Renal cortex interstitium (tissue), 15 donors: ENCODE results near the gene CD200R1L. TPM values are rescaled to one million over a fixed set of nuclear protein-coding genes. Genes with fewer than 3 reads are reported as not detected.
"Not testable (repeated sequence)": the region's sequence is repeated elsewhere in the genome, so short reads cannot be mapped to it uniquely, and the experiment has no call there.

Experiments used
- DNase-seq, 11 donors: peaks; one replicate each; pipeline ENCODE4 v3.0.0-alpha.2; 2013; ENCODE audit warnings: low read depth in 9 of 11, low spot score in 4 of 11; ENCODE audit errors: extremely low read depth in 1 of 11
- long read RNA-seq, 16 experiments: transcript quantifications; one replicate each; lab custom pipeline, GENCODE V29; 2026
- polyA plus RNA-seq, 3 donors: library from polyadenylated mRNA; unstranded; fragments of 120-200 nt; gene quantifications; one replicate each; pipeline ENCODE4 v1.2.1, GENCODE V29; 2013; ENCODE audit not compliant: insufficient read length in 3 of 3

The CD200R1L gene
- not detected for polyA plus RNA-seq
- long read RNA-seq, donor 1, result 0 reads
- long read RNA-seq, donor 2, result 0 reads
- long read RNA-seq, donor 3, result 0 reads
- long read RNA-seq, donor 4, result 0 reads
- long read RNA-seq, donor 5, result 0 reads
- long read RNA-seq, donor 6, result 0 reads
- long read RNA-seq, donor 7, result 0 reads
- long read RNA-seq, donor 8, result 0 reads
- long read RNA-seq, donor 9, result 0 reads
- long read RNA-seq, donor 10, result 0 reads
- long read RNA-seq, donor 11, result 0 reads
- long read RNA-seq, donor 12, result 0 reads
- long read RNA-seq, donor 13, result 0 reads
- long read RNA-seq, donor 14, result 0 reads
- long read RNA-seq, donor 15, result 0 reads
- long read RNA-seq, donor 16, result 0 reads

- DNase-seq, result no peak
Measured at GRCh38 chr3:112846764-112847163, at the start of gene CD200R1L. Gene CD200R1L (minus strand): TSS chr3:112846864. CDS start chr3:112829367, 17,497 bp downstream.

- DNase-seq, result no peak
Measured at GRCh38 chr3:112894258-112894657, 47.6 kb upstream of the CD200R1L start.

GRCh38 chr3:112889357-112889756, 42.7 kb upstream of the CD200R1L start:
- DNase-seq, result no peak

- no peak for DNase-seq
Measured at GRCh38 chr3:112888381-112889085, 41.9 kb upstream of the CD200R1L start.

- DNase-seq, result no peak
Measured at GRCh38 chr3:112884678-112885290, 38.1 kb upstream of the CD200R1L start.

- no peak for DNase-seq
Measured at GRCh38 chr3:112881891-112882290, 35.2 kb upstream of the CD200R1L start.

GRCh38 chr3:112875561-112875960, 28.9 kb upstream of the CD200R1L start:
- DNase-seq, result no peak

- no peak for DNase-seq
Measured at GRCh38 chr3:112874725-112875124, 28.1 kb upstream of the CD200R1L start.

- no peak for DNase-seq
Measured at GRCh38 chr3:112873632-112874031, 27.0 kb upstream of the CD200R1L start.

GRCh38 chr3:112871735-112872134, 25.1 kb upstream of the CD200R1L start:
- no peak for DNase-seq

GRCh38 chr3:112865757-112866156, 19.1 kb upstream of the CD200R1L start:
- DNase-seq, result no peak

GRCh38 chr3:112860898-112861297, 14.2 kb upstream of the CD200R1L start:
- no peak for DNase-seq

- DNase-seq, result no peak
Measured at GRCh38 chr3:112858410-112859069, 11.9 kb upstream of the CD200R1L start.

GRCh38 chr3:112857526-112857925, 10.9 kb upstream of the CD200R1L start:
- DNase-seq, result no peak

- DNase-seq, result no peak
Measured at GRCh38 chr3:112856537-112856936, 9.9 kb upstream of the CD200R1L start.

- no peak for DNase-seq
Measured at GRCh38 chr3:112855883-112856282, 9.2 kb upstream of the CD200R1L start.

GRCh38 chr3:112855074-112855473, 8.4 kb upstream of the CD200R1L start:
- not testable (repeated sequence) for DNase-seq

- DNase-seq, result no peak
Measured at GRCh38 chr3:112848196-112848595, 1.5 kb upstream of the CD200R1L start.

GRCh38 chr3:112847692-112848091, 1.0 kb upstream of the CD200R1L start:
- no peak for DNase-seq

GRCh38 chr3:112845772-112846171, 892 bp downstream of the CD200R1L start:
- no peak for DNase-seq
